Astrocyte of the cerebellum (primary cell): Measurements from ENCODE around the gene CTDNEP1.

Source experiments
- DNase-seq: peaks from one replicate; pipeline ENCODE4 v3.0.0-alpha.2; 2011; ENCODE audit warnings: low read depth
- H3K4me3 ChIP-seq: 2 replicates; pipeline ENCODE4 v1.5.1; 2011; ENCODE audit warnings: mild to moderate bottlenecking, low read depth, low read length, moderate library complexity
- CTCF ChIP-seq: IDR thresholded peaks from 2 replicates; pipeline ENCODE4 v1.5.1; 2012; ENCODE audit warnings: low read length, low read depth, moderate library complexity, mild to moderate bottlenecking; ENCODE audit errors: missing control alignments
- in situ Hi-C: cut with HindIII; loops from 2 replicates; pipeline ENCODE4 v1.10.0; 2017; ENCODE audit warnings: low sequenced_read_pairs

CTDNEP1 gene

GRCh38 chr17:7195971-7196370 is 55.6 kb downstream of the CTDNEP1 start:
- no peak for TF ChIP-seq CTCF
- in situ Hi-C loops: no loop called here
- no peak overlapping the region for H3K4me3 ChIP-seq
- no peak for DNase-seq
